ENCODE data around the gene STIP1. TPM values are rescaled to one million over a fixed set of nuclear protein-coding genes. Genes with fewer than 3 reads are reported as not detected.

The STIP1 gene
- total and polyA plus RNA-seq, 2 of the 4 experiments (the other 2 are of a cell fraction): 201 to 489 TPM

GRCh38 chr11:64229744-64230170 is 43.8 kb downstream of the STIP1 start:
- Histone ChIP-seq H3K9me3 (ENCODE audit: control insufficient read depth, insufficient read depth, low read length) (no peaks in the 10 kb centered on the region), H3K9ac (ENCODE audit: low read depth, low read length) (peak overlapping the region; percentile 5; the same call in 1 of the 2 replicates), H3K18ac (ENCODE audit: low read depth, low read length) (no peak overlapping the region), H3K36me3 (ENCODE audit: control insufficient read depth, insufficient read depth, low read length) (no peaks in the 10 kb centered on the region), H3K27me3 (ENCODE audit: control insufficient read depth, insufficient read depth, low read length) (no peaks in the 10 kb centered on the region), H3K4ac (ENCODE audit: low read depth, low read length) (peak overlapping the region; percentile 64), H3K23ac (ENCODE audit: low read depth, low read length) (0 out of 2 replicates have a peak overlapping the region, but pooled peaks have one; percentile 37), H2BK15ac (ENCODE audit: low read depth, low read length) (no peak overlapping the region), H3K9me1 (ENCODE audit: insufficient read depth, low read length) (peaks cover 16% of the 10 kb centered on the region), H2BK120ac (ENCODE audit: low read depth, low read length) (no peak overlapping the region), H2BK5ac (ENCODE audit: low read depth, low read length, poor library complexity, severe bottlenecking) (no peak overlapping the region), H4K5ac (ENCODE audit: low read depth, low read length) (no peak overlapping the region), H2BK20ac (ENCODE audit: low read depth, low read length) (no peak overlapping the region), H3K4me3 (ENCODE audit: insufficient read depth, low read depth, low read length) (peak overlapping the region; percentile 83), H3K14ac (replicated peaks; ENCODE audit: low read depth, low read length) (no peak overlapping the region), H4K8ac (ENCODE audit: low read depth in 2 of 2, low read length in 2 of 2) (peak overlapping the region in 1 of 2 experiments; percentile 22; a peak in 2 of 4 replicates), H2AFZ (replicated peaks; ENCODE audit: low read length, poor library complexity) (peak overlapping the region; percentile 98), H4K20me1 (ENCODE audit: insufficient read depth, low read length) (no peaks in the 10 kb centered on the region; the same call in 1 of the 2 replicates), H3K4me1 (ENCODE audit: control insufficient read depth, insufficient read depth, low read length) (peaks cover 23% of the 10 kb centered on the region), H3K4me2 (ENCODE audit: low read depth, low read length) (peak overlapping the region; percentile 68), H3K79me1 (ENCODE audit: low read depth in 1 of 2, low read length in 2 of 2) (peaks cover 20 to 78% of the 10 kb centered on the region in 2 experiments), H3K27ac (ENCODE audit: insufficient read depth, low read length) (peak overlapping the region; percentile 15; the same call in 1 of the 2 replicates), H4K91ac (ENCODE audit: insufficient read depth, low read depth, low read length) (no peak overlapping the region), H2AK5ac (ENCODE audit: low read depth, low read length) (0 out of 2 replicates have a peak overlapping the region, but pooled peaks have one; percentile 1), H2AK9ac (replicated peaks; ENCODE audit: low read depth, low read length, poor library complexity) (peak overlapping the region; percentile 39), H3K56ac (ENCODE audit: extremely low read depth, insufficient read depth, low read length) (no peak overlapping the region)
- ChIA-PET POLR2A (ENCODE audit: unreplicated experiment) (no interaction called here), CTCF (interaction anchor here (0.6 kb wide), 1 partner anchor 1405 kb away, joined by 3 read pairs; no protein-coding TSS in a partner anchor)
- dilution Hi-C loops (cut with HindIII; ENCODE audit: low sequenced_read_pairs, unreplicated experiment): no loop called here
- DNase-seq (no peak), ATAC-seq (ENCODE audit: low read depth) (no peak)
- intact Hi-C loops (cut with micrococcal nuclease): loop anchor here (1.0 kb wide), 2 partner anchors 40 to 75 kb away; no protein-coding TSS in a partner anchor
- WGBS, 2 experiments (ENCODE audit: extremely low coverage in 2 of 2, insufficient read length in 1 of 2): 25% methylated on average over 2 of the region's 13 CpGs; no CpG with 5 or more reads in 1 of the 2 experiments
- in situ Hi-C loops (cut with MboI; ENCODE audit: low sequenced_read_pairs): no loop called here
- BruUV-seq (replicated peaks): no TSS peak
- TF ChIP-seq BHLHE40 (IDR thresholded peaks at IDR 0.05; ENCODE audit: low read depth, low read length): no peak
